CD4-positive, alpha-beta T cell (primary cell): ENCODE results near the gene GP1BA. TPM values are rescaled to one million over a fixed set of nuclear protein-coding genes. Genes with fewer than 3 reads are reported as not detected.

ENCODE experiments used
- ATAC-seq: fragments of 200-7000 bp; cut with Tn5 transposase; one replicate; pipeline ENCODE4 v1.10.0; 2022; ENCODE audit warnings: mild to moderate bottlenecking; ENCODE audit not compliant: poor library complexity
- CTCF ChIA-PET: fragments of 350-600 bp; sonication (Branson Sonifier 250); formaldehyde crosslinking; loops from one replicate; lab custom pipeline; 2021; ENCODE audit warnings: antibody characterized with exemption, inconsistent platforms; lab: Charles Lee
- POLR2A ChIA-PET: fragments of 350-600 bp; sonication (Branson Sonifier 250); formaldehyde crosslinking; loops from one replicate; lab custom pipeline; 2021; ENCODE audit warnings: antibody characterized with exemption, inconsistent platforms; lab: Charles Lee
- DNase-seq, 14 experiments: peaks; one replicate each; pipeline ENCODE4 v3.0.0-alpha.2; 2013 to 2020; ENCODE audit warnings: mixed read lengths in 2 of 14
- H3K27ac ChIP-seq, 2 donors: one replicate each; pipeline versions ENCODE4 v1.5.1 to v1.7.0; 2013; ENCODE audit warnings: low read length in 2 of 2, low read depth in 1 of 2, mild to moderate bottlenecking in 1 of 2
- H3K27me3 ChIP-seq, 2 experiments: 1 replicate in 1 of 2; 2 replicates in 1 of 2; pipeline versions ENCODE4 v1.6.1 to v1.7.0; 2013; ENCODE audit warnings: low read length in 2 of 2, control low read depth in 1 of 2, mild to moderate bottlenecking in 1 of 2, moderate library complexity in 1 of 2; ENCODE audit not compliant: insufficient read depth in 2 of 2, control insufficient read depth in 1 of 2
- H3K36me3 ChIP-seq: one replicate; pipeline ENCODE4 v1.6.1; 2013; ENCODE audit warnings: low read length, control low read depth; ENCODE audit not compliant: insufficient read depth
- H3K4me1 ChIP-seq: one replicate; pipeline ENCODE4 v1.6.1; 2013; ENCODE audit warnings: low read length, control low read depth; ENCODE audit not compliant: insufficient read depth
- H3K4me3 ChIP-seq: one replicate; pipeline ENCODE4 v1.5.1; 2013; ENCODE audit warnings: mild to moderate bottlenecking, low read length, moderate library complexity
- H3K9me3 ChIP-seq, 2 experiments: 1 replicate in 1 of 2; 2 replicates in 1 of 2; pipeline versions ENCODE4 v1.6.1 to v1.7.0; 2013; ENCODE audit warnings: low read length in 2 of 2, mild to moderate bottlenecking in 2 of 2, control low read depth in 1 of 2, moderate library complexity in 1 of 2; ENCODE audit not compliant: control insufficient read depth in 1 of 2, insufficient read depth in 1 of 2
- H3K27ac Mint-ChIP-seq: one replicate; pipeline ENCODE4 v1.8.0; 2020; ENCODE audit warnings: mixed read lengths
- H3K27me3 Mint-ChIP-seq: one replicate; pipeline ENCODE4 v1.8.0; 2021; ENCODE audit warnings: mixed read lengths
- H3K36me3 Mint-ChIP-seq: one replicate; pipeline ENCODE4 v1.8.0; 2021; ENCODE audit warnings: low read depth, mixed read lengths
- H3K4me1 Mint-ChIP-seq: one replicate; pipeline ENCODE4 v1.8.0; 2021; ENCODE audit warnings: low read depth, mixed read lengths
- H3K4me3 Mint-ChIP-seq: one replicate; pipeline ENCODE4 v1.8.0; 2020; ENCODE audit warnings: mild to moderate bottlenecking, mixed read lengths
- H3K9me3 Mint-ChIP-seq: one replicate; pipeline ENCODE4 v1.8.0; 2020; ENCODE audit warnings: mixed read lengths
- CTCF ChIP-seq: fragments of 200-600 bp; IDR thresholded peaks from one replicate; pipeline ENCODE4 v1.8.0; 2022; ENCODE audit warnings: antibody characterized with exemption, mild to moderate bottlenecking
- intact Hi-C, 2 experiments: fragments of 100-400 bp; cut with DNase I in 1 of 2; cut with micrococcal nuclease in 1 of 2; formaldehyde crosslinking; loops; one replicate each; pipeline versions ENCODE4 v1.15.1 to v1.9.0; 2023 to 2025; cut with DNase I, micrococcal nuclease
- microRNA-seq: library from miRNA; unstranded; fragments of <30 nt; microRNA quantifications from one replicate; pipeline ENCODE4 v1.2.0, GENCODE V29; 2021; ENCODE audit warnings: borderline microRNAs expressed, borderline replicate concordance
- total RNA-seq, 174 experiments: library from RNA in 2 of 174; stranded (reverse) in 2 of 174; gene quantifications; one replicate each; pipeline ENCODE4 v1.2.3 and lab custom pipeline; 2021 to 2026

GP1BA gene
- total RNA-seq, 2 experiments from 2014 or later = not detected

- Mint-ChIP-seq H3K27me3 (no peaks in the 10 kb centered on the region), H3K4me3 (peak overlapping the region; percentile 31), H3K4me1 (peaks cover 33% of the 10 kb centered on the region), H3K27ac (no peak overlapping the region), H3K36me3 (peaks cover 74% of the 10 kb centered on the region), H3K9me3 (no peaks in the 10 kb centered on the region)
- Histone ChIP-seq H3K27ac (no peak overlapping the region), H3K9me3 (no peaks in the 10 kb centered on the region), H3K27me3 (no peaks in the 10 kb centered on the region), H3K4me3 (no peak overlapping the region), H3K4me1 (peaks cover 35% of the 10 kb centered on the region), H3K36me3 (peaks cover 58% of the 10 kb centered on the region)
- CTCF ChIA-PET = no interaction called here
- POLR2A ChIA-PET = interaction anchor here (1.2 kb wide), 1 partner anchor 15 kb away, joined by 3 read pairs; the partner anchor contains the start of gene INCA1
- ATAC-seq (no peak), DNase-seq (no peak)
- TF ChIP-seq CTCF = no peak
- intact Hi-C loops = loop anchor here in 1 of 2 experiments (10.0 kb wide), 1 partner anchor 212 kb away; the partner anchor contains the start of gene ZNF594
These were observed 50.2 kb downstream of the GP1BA start for GRCh38 chr17:4982305-4982704.

Small RNA genes within 50 kb of the gene (microRNA-seq; reads per million reads assigned to microRNA genes)
- gene MIR6864 (not detected), gene MIR6865 (not detected)

Other genes starting within 250 kb of the GP1BA start
- gene PELP1, start 228.1 kb upstream of the GP1BA start, total RNA-seq = 10 to 100 TPM; 34.1 to 37.2 TPM
- gene ARRB2, start 221.6 kb upstream of the GP1BA start, total RNA-seq = 100 to 1,000 TPM; 210 to 220 TPM
- gene MED11, start 200.8 kb upstream of the GP1BA start, total RNA-seq = 1 to 10 TPM; 2.3 to 3.0 TPM
- gene ZMYND15, start 192.4 kb upstream of the GP1BA start, total RNA-seq = 1 to 10 TPM; 3.1 to 3.3 TPM
- gene CXCL16, start 192.3 kb upstream of the GP1BA start, total RNA-seq = 10 to 100 TPM; 24.8 to 25.8 TPM
- gene TM4SF5, start 160.4 kb upstream of the GP1BA start, total RNA-seq = not detected
- not detected for gene VMO1, start 145.9 kb upstream of the GP1BA start, total RNA-seq
- not detected for gene GLTPD2, start 143.3 kb upstream of the GP1BA start, total RNA-seq
- 10 to 100 TPM; 44.3 to 52.7 TPM for gene PSMB6, start 136.1 kb upstream of the GP1BA start, total RNA-seq
- gene PLD2, start 125.1 kb upstream of the GP1BA start, total RNA-seq = 10 to 100 TPM; 10.2 to 10.7 TPM
- gene MINK1, start 98.9 kb upstream of the GP1BA start, total RNA-seq = 100 to 1,000 TPM; 163 to 171 TPM
- 10 to 100 TPM; 28.9 to 30.5 TPM for gene C17orf107, start 32.7 kb upstream of the GP1BA start, total RNA-seq
- gene CHRNE, start 29.2 kb upstream of the GP1BA start, total RNA-seq = 1 to 10 TPM; 3.2 to 3.7 TPM
- 10 to 100 TPM; 20.8 to 21.9 TPM for gene SLC25A11, start 7.8 kb downstream of the GP1BA start, total RNA-seq
- gene RNF167, start 8.0 kb downstream of the GP1BA start, total RNA-seq = 10 to 100 TPM; 59.3 to 62.8 TPM
- 100 to 1,000 TPM; 349 to 362 TPM for gene PFN1, start 16.3 kb downstream of the GP1BA start, total RNA-seq
- gene ENO3, start 18.8 kb downstream of the GP1BA start, total RNA-seq = 10 to 100 TPM; 17.2 to 20.5 TPM
- 10 to 100 TPM; 30.2 to 30.9 TPM for gene SPAG7, start 35.5 kb downstream of the GP1BA start, total RNA-seq
- 10 to 100 TPM; 41.6 to 51.3 TPM for gene CAMTA2, start 55.4 kb downstream of the GP1BA start, total RNA-seq
- gene INCA1, start 65.2 kb downstream of the GP1BA start, total RNA-seq = under 1 TPM in 1 of 2 experiments, not detected in 1; 0.19 TPM
- gene KIF1C, start 65.7 kb downstream of the GP1BA start, total RNA-seq = 10 to 100 TPM; 10.2 to 12.2 TPM
- under 1 TPM in 1 of 2 experiments, not detected in 1; 0.17 TPM for gene SLC52A1, start 103.1 kb downstream of the GP1BA start, total RNA-seq
- gene ZFP3, start 146.2 kb downstream of the GP1BA start, total RNA-seq = 1 to 10 TPM; 2.4 TPM
- gene ZNF232, start 179.6 kb downstream of the GP1BA start, total RNA-seq = 1 to 10 TPM; 2.1 to 3.6 TPM
- gene USP6, start 183.8 kb downstream of the GP1BA start, total RNA-seq = under 1 TPM; 0.05 to 0.08 TPM